Adrenal gland (tissue), 19 donors: ENCODE data around the gene NLRP2B. TPM values are rescaled to one million over a fixed set of nuclear protein-coding genes. Genes with fewer than 3 reads are reported as not detected.
"Not testable (repeated sequence)": the region's sequence is repeated elsewhere in the genome, so short reads cannot be mapped to it uniquely, and the experiment has no call there.

Experiments used
- DNase-seq, 7 donors: peaks; one replicate each; pipeline ENCODE4 v3.0.0-alpha.2; 2019 to 2020
- H3K27ac ChIP-seq, 5 donors: fragments of 200-600 bp; sonication (generic) in 4 of 5; 1 replicate in 3 of 5; 2 replicates in 2 of 5; pipeline versions ENCODE4 v1.5.1 to v1.8.0; 2016 to 2020; ENCODE audit warnings: mild to moderate bottlenecking in 1 of 5
- H3K27me3 ChIP-seq: fragments of 200-600 bp; 2 replicates; pipeline ENCODE4 v1.8.0; 2021
- H3K36me3 ChIP-seq, 2 donors: fragments of 200-600 bp; replicated peaks in 1 of 2; 1 replicate in 1 of 2; 2 replicates in 1 of 2; pipeline versions ENCODE4 v1.5.1 to v1.8.0; 2018 to 2022
- H3K4me1 ChIP-seq, 2 donors: fragments of 200-600 bp; replicated peaks in 1 of 2; 1 replicate in 1 of 2; 2 replicates in 1 of 2; pipeline versions ENCODE4 v1.5.1 to v1.8.0; 2018 to 2021
- H3K4me3 ChIP-seq, 4 donors: fragments of 200-600 bp; sonication (generic) in 3 of 4; one replicate each; pipeline ENCODE4 v1.5.1; 2016 to 2018
- H3K9me3 ChIP-seq, 3 donors: fragments of 200-600 bp; sonication (generic) in 1 of 3; replicated peaks in 1 of 3; 1 replicate in 2 of 3; 2 replicates in 1 of 3; pipeline versions ENCODE4 v1.5.1 to v1.8.0; 2016 to 2021
- CTCF ChIP-seq, 6 experiments: fragments of 450-650 bp in 4 of 6; fragments of 200-600 bp in 2 of 6; sonication (generic) in 1 of 6; IDR thresholded peaks; 1 replicate in 5 of 6; 2 replicates in 1 of 6; pipeline versions ENCODE4 v1.5.1 to v1.8.0; 2016 to 2021; ENCODE audit warnings: antibody characterized with exemption in 6 of 6, mild to moderate bottlenecking in 2 of 6, moderate library complexity in 1 of 6
- POLR2A ChIP-seq, 2 donors: fragments of 450-650 bp; IDR thresholded peaks; one replicate each; pipeline ENCODE4 v1.6.1; 2017; ENCODE audit warnings: antibody characterized with exemption in 2 of 2, mild to moderate bottlenecking in 2 of 2, moderate library complexity in 1 of 2
- WGBS, 4 donors: extraction: QIAGEN DNeasy Blood & Tissue Kit in 2 of 4; methylation state at CpG; one replicate each; pipeline versions ENCODE4 v1.1.5 to v1.1.7; 2013 to 2017; 5-methylcytosine and 5-hydroxymethylcytosine counted together
- intact Hi-C, 2 donors: fragments of 100-400 bp; cut with DNase I; formaldehyde crosslinking; loops; one replicate each; pipeline versions ENCODE4 v1.14.1 to v1.15.0; 2022 to 2023
- long read RNA-seq, 10 donors: library from polyadenylated mRNA in 3 of 10; unstranded in 2 of 10; stranded (forward) in 1 of 10; transcript quantifications; one replicate each; pipeline ENCODE4 v2.0.0 and lab custom pipeline, GENCODE V29; 2021 to 2026
- polyA plus RNA-seq, 3 donors: library from polyadenylated mRNA; stranded (reverse); fragments of 200-250 nt in 2 of 3; fragments of 350-450 nt in 1 of 3; fragmentation: Illumina TruSeq in 1 of 3; extraction: RNeasy Lipid Tissue Mini Kit (QIAGEN cat#74804) in 1 of 3; gene quantifications; one replicate each; pipeline ENCODE4 v1.2.3, GENCODE V29; 2013 to 2014
- total RNA-seq, 9 donors: library from RNA; depleted of rRNA in 4 of 9; stranded (reverse); fragments of >200 nt in 4 of 9; fragments of 120-200 nt in 1 of 9; fragmentation: NEBNext Ultra II Directional in 1 of 9; extraction: Animal tissue kit (Norgen Biotek cat#: 25700) in 1 of 9; gene quantifications; one replicate each; pipeline versions ENCODE4 v1.1.0 to v1.2.4, GENCODE V29; 2013 to 2023
- donor health status: healthy with polysubstance abuse.
- donor health status: Bipolar disorder and iron deficiency.
- donor health status: DM: yes; HTN: yes; CAD: no.
- donor health status: DM: no; HTN: no; CAD: no.
- donor health status: DM: no; HTN: no; CAD: no.
- donor health status: DM: yes; HTN: yes; CAD: no.

The NLRP2B gene
- under 1 TPM in 1 of 9 donors, not detected in 8; 0.24 TPM for total RNA-seq
- not detected for polyA plus RNA-seq
- long read RNA-seq, donor 1 = 0 reads
- long read RNA-seq, donor 2 = 0 reads
- long read RNA-seq, donor 3 = 0 reads
- long read RNA-seq, donor 4 = 0 reads
- long read RNA-seq, donor 5 = 0 reads
- long read RNA-seq, donor 6 = 0 reads
- long read RNA-seq, donor 7 = 0 reads
- long read RNA-seq, donor 8 = 0 reads
- long read RNA-seq, donor 9 = 0 reads
- long read RNA-seq, donor 10, partial matches to known transcripts = 0 of 1 reads
- long read RNA-seq, donor 10, other reads (novel, unspliced or antisense) = 0 of 1 reads

DNA sequence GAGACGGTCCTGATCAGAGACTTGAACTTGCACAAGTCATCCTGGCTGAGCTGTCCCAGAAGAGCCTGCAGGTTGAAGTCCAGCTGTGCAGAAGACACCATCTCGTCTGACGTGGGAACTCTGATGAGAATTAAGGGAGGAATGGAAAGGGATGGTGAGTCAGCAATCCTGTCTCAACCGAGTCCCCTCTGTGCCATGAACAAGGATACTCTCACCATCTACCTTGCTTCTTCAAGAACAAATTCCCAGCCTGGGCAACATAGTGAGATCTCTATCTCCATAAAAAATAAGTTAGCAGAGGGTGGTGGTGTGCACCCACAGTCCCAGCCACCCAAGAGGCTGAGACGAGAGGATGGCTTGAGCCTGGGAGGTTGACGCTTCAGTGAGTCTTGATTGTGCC, at the start of gene NLRP2B:
NLRP2B (minus strand) TSS at position 101 of the 400 bp plus-strand sequence.
- H3K4me1 ChIP-seq = no peaks in the 10 kb centered on the region
- no peak within 1 kb of the TSS for H3K4me3 ChIP-seq
- intact Hi-C loops = no loop called here
- no peaks in the 10 kb centered on the region for H3K36me3 ChIP-seq
- TF ChIP-seq POLR2A (IDR thresholded peaks at IDR 0.05) = no peak
- no peak for TF ChIP-seq CTCF (IDR thresholded peaks at IDR 0.05)
- no peak for DNase-seq
- H3K27me3 ChIP-seq = peaks cover 12% of the 10 kb centered on the region
- 61 to 77% (median 71%) methylated on average over 4 to 6 of the region's 6 CpGs for WGBS, 4 donors
- no peak within 1 kb of the TSS for H3K27ac ChIP-seq
- no peaks in the 10 kb centered on the region for H3K9me3 ChIP-seq

DNA sequence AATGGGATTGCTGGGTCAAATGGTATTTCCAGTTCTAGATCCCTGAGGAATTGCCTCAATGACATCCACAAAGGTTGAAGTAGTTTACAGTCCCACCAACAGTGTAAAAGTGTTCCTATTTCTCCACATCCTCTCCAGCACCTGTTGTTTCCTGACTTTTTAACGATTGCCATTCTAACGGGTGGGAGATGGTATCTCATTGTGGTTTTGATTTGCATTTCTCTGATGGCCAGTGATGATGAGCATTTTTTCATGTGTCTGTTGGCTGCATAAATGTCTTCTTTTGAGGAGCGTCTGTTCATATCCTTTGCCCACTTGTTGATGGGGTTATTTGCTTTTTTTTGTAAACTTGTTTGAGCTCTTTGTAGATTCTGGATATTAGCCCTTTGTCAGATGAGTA, 45.9 kb upstream of the NLRP2B start:
- intact Hi-C loops, DNase-seq, H3K27ac ChIP-seq, H3K36me3 ChIP-seq, H3K9me3 ChIP-seq, H3K4me1 ChIP-seq, H3K4me3 ChIP-seq, H3K27me3 ChIP-seq: not testable (repeated sequence)
- 83 to 92% (median 90%) methylated on average over 3 of the region's 3 CpGs for WGBS, 4 donors

GRCh38 chrX:57681341-57681740, 1.3 kb upstream of the NLRP2B start:
- no peaks in the 10 kb centered on the region for H3K36me3 ChIP-seq
- TF ChIP-seq POLR2A (IDR thresholded peaks at IDR 0.05) (no peak), CTCF (IDR thresholded peaks at IDR 0.05) (no peak)
- no peak overlapping the region for H3K4me3 ChIP-seq
- H3K9me3 ChIP-seq = no peaks in the 10 kb centered on the region
- peaks cover 12% of the 10 kb centered on the region for H3K27me3 ChIP-seq
- no peaks in the 10 kb centered on the region for H3K4me1 ChIP-seq
- WGBS, 4 donors = 41 to 66% (median 51%) methylated on average over 2 of the region's 2 CpGs
- intact Hi-C loops = no loop called here
- no peak overlapping the region for H3K27ac ChIP-seq
- DNase-seq = no peak

- intact Hi-C loops = no loop called here
- Histone ChIP-seq H3K9me3 (no peaks in the 10 kb centered on the region), H3K4me1 (no peaks in the 10 kb centered on the region), H3K27me3 (peaks cover 12% of the 10 kb centered on the region), H3K36me3 (no peaks in the 10 kb centered on the region), H3K4me3 (no peak overlapping the region), H3K27ac (no peak overlapping the region)
- no peak for TF ChIP-seq CTCF (IDR thresholded peaks at IDR 0.05)
- TF ChIP-seq POLR2A (IDR thresholded peaks at IDR 0.05) = no peak
- DNase-seq = no peak
- WGBS, 4 donors = 66 to 88% (median 85%) methylated on average over 4 to 37 of the region's 37 CpGs
Measured at GRCh38 chrX:57678686-57679428, 1.2 kb downstream of the NLRP2B start.
